ENCODE data around the gene RGL3. TPM values are rescaled to one million over a fixed set of nuclear protein-coding genes. Genes with fewer than 3 reads are reported as not detected.

The RGL3 gene
- total and polyA plus RNA-seq, 10 of the 15 experiments (the other 5 are each of a cell fraction or from before 2014, with no cell fraction given), result not detected

- no peak for TF ChIP-seq STAT3 (IDR thresholded peaks at IDR 0.05; ENCODE audit: low read depth, low read length)
- peak; percentile 89 for TF ChIP-seq POLR2A (IDR thresholded peaks at IDR 0.05; ENCODE audit: low read depth, low read length)
- TF ChIP-seq SREBF1 (IDR thresholded peaks at IDR 0.05; ENCODE audit: low read length), result no peak
- peak in 1 of 2 experiments; percentile 77; a peak in 2 of 3 replicates for TF ChIP-seq EGR1 (IDR thresholded peaks at IDR 0.05; ENCODE audit: borderline replicate concordance in 1 of 2, low read depth in 2 of 2, low read length in 2 of 2)
- peak; percentile 56; the same call in 1 of the 2 replicates for TF ChIP-seq HDGF (IDR thresholded peaks at IDR 0.05)
- peak; percentile 99 for TF ChIP-seq NKRF (conservative IDR thresholded peaks at IDR 0.05)
- TF ChIP-seq RELB (IDR thresholded peaks at IDR 0.05; ENCODE audit: low read depth), result no peak
- peak; percentile 96 for TF ChIP-seq E2F4 (IDR thresholded peaks at IDR 0.05; ENCODE audit: low read depth, low read length)
- peak; percentile 77; the same call in 1 of the 2 replicates for TF ChIP-seq TARDBP (IDR thresholded peaks at IDR 0.05; ENCODE audit: borderline replicate concordance)
- TF ChIP-seq ELK1 (IDR thresholded peaks at IDR 0.05; ENCODE audit: low read depth, low read length), result no peak
- TF ChIP-seq SREBF2 (IDR thresholded peaks at IDR 0.05; ENCODE audit: low read length), result 0 out of 2 replicates have a peak, but pooled peaks have one; percentile 40
- peak; percentile 75 for TF ChIP-seq BACH1 (IDR thresholded peaks at IDR 0.05; ENCODE audit: borderline replicate concordance)
- peak; percentile 67; the same call in 1 of the 2 replicates for TF ChIP-seq POLR2AphosphoS2 (IDR thresholded peaks at IDR 0.05; ENCODE audit: low read depth, low read length)
- TF ChIP-seq RAD21 (IDR thresholded peaks at IDR 0.05; ENCODE audit: insufficient read depth, low read depth, low read length), result peak; percentile 58
- no peak; the same call in 1 of the 2 replicates for TF ChIP-seq NFXL1 (IDR thresholded peaks at IDR 0.05; ENCODE audit: borderline replicate concordance)
- TF ChIP-seq KAT2A (conservative IDR thresholded peaks at IDR 0.05; ENCODE audit: control insufficient read depth, low read depth, low read length), result no peak
- no peak; the same call in 1 of the 2 replicates for TF ChIP-seq NFYA (IDR thresholded peaks at IDR 0.05; ENCODE audit: borderline replicate concordance, low read depth, low read length)
- peak; percentile 86 for TF ChIP-seq NFYB (IDR thresholded peaks at IDR 0.05; ENCODE audit: insufficient read depth, low read depth, low read length)
- no peak for TF ChIP-seq ZNF24 (IDR thresholded peaks at IDR 0.05)
- TF ChIP-seq NR2C1 (IDR thresholded peaks at IDR 0.05), result no peak
- TF ChIP-seq BCL11A (IDR thresholded peaks at IDR 0.05; ENCODE audit: low read depth, low read length), result no peak
- TF ChIP-seq NBN (IDR thresholded peaks at IDR 0.05), result 0 out of 2 replicates have a peak, but pooled peaks have one; percentile 52
These were observed 38.2 kb downstream of the RGL3 start (continued) for GRCh38 chr19:11380653-11381537.

Data from GM12878 (cell line).